ENCODE measurements around the gene TXNRD2.
A peak's percentile ranks its signal among the peaks of the same experiment; 100 is the strongest.
"Not testable (repeated sequence)": the region's sequence is repeated elsewhere in the genome, so short reads cannot be mapped to it uniquely, and the experiment has no call there.

The TXNRD2 gene

DNA sequence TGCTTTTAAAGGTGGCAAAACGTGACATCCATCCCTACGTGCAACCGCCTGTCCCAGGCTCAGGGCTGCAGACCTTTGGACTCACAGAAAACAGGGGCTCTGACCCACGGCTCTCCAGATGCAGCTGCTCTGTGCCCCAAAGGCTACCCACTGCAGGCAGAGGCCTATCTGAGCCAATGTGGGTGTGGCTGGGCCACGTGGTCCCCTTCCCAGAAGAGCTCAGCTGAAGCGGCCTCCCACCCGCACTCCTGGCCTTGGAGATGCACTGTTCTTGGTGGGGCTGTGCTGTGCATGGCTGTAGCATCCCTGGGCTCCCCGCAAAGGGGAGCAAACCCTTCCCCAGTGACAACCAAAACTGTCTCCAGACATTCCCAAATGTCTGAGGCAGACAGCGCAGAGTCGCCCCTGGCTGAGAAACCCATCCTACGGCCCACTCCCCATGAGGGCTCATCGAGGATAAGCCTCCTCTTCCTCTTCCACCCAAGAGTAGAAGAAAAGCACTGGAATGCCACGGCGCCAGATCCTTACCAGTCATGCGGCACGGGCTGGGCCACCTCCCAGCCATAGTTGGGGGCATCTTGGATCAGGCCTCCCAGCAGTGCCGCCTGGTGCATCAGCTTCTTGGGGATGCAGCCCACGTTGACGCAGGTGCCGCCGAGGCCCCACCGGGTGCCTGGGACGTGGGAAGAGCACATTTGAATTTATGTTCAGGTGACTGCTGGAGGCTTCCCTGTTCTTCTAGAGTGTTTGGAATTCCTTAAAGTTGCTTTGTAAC lies 23.1 kb downstream of the TXNRD2 start:
- DNase-seq = no peak

DNA sequence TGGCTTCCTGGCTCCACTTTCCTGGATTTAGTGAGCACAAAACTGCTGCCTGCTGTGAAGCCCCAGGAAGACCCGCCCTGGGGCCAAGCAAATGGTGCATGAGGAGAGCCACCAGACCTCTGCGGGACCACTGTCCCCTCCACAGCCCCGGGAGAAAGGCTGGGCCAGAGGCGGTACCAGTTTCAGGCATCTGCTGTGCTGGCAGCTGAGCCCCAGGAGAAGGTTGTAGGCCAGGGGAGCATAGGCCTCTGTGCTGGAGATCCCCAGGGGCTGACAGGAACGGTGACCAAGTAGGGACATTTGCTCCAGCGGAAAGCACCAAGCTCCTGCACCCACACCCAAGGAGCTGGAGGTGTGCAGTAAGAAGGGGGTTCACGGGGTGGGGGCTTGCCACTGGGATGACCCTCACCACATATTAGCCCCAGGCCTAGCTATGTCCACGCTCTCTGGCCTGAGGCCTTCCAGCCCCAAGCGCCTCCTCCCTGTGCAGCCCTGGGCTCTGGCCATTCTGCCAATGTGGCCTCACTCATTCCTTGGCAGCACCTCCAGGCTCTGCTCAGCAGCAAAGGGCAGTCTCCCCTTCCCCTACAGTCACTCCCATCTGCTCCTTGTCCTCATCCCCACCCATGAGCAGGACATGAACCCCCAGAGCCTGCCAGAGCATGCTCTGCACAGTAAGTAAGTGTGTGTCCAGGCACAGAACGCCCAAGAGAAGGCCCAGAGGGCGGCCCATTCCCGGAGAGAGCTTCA lies 24.1 kb downstream of the TXNRD2 start:
- no peak for DNase-seq

DNA sequence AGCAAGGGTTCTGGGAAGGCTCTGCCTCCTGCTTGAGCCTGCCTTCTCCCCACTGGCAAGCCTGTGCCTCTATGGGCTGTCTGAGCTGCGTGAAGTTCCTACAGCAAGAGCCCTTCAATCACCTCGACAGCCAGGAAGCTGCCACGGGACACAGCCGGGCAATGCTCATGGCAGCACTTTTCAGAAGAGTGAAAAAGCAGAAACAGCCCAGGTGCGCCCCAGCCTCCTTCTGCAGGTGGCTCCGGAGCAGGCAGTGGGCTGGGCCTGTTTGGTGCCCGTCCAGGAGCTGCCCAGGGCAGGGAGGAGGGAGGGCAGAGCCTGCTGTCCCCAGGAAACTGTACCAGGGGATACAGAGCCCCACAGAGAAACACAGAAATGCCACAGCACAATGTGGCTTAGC lies 24.7 kb downstream of the TXNRD2 start:
- DNase-seq = no peak

DNA sequence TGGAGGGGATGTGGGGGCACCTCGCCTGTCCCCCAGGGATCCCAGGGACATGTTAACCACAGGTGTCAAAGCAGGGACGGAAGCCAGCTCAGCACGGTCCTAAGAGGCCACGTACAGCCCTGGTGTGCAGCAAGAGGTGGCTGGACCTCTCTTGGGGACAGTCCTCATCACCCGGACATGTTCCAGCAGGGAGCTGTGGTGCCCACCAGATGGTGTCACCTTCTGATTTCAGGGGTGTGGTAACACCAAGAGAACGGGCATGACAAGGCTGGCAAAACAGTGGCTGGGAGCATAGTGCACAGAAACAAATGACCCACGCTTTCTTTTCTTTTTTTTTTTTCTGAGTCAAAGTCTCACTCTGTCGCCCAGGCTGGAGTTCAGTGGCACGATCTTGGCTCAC lies 25.6 kb downstream of the TXNRD2 start:
- no peak for DNase-seq

DNA sequence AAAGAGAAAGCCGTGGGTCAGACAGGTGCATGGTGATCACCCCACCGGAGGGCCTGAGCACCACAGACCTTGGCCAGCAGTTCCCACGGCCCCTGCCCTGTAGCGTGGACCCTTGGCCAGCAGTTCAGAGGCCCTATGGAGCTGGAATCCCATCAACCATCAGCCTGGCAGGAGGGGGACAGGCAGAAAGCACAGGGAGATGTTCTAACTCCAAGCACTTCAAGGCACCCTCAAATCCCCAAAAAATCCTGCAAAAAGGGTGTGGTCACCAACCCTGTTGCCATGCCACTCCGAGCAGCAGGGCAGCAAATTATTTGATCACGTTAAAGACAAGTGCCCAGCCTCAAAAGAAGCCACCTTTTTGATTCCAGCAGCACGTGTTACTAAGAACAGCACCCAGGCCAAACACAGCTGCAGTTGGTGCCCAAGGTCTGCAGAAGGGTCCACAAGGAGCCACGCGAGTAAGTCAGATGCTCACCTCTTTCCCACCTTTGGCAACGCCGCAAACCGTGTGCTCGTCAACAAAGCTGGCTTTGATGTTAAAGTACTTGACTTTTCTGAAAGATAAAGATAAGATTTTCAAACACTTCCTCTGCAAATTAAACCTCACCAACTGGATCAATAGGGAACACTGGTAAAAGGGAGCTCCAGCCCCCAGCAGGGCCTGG lies 26.2 kb downstream of the TXNRD2 start:
- DNase-seq = no peak

DNA sequence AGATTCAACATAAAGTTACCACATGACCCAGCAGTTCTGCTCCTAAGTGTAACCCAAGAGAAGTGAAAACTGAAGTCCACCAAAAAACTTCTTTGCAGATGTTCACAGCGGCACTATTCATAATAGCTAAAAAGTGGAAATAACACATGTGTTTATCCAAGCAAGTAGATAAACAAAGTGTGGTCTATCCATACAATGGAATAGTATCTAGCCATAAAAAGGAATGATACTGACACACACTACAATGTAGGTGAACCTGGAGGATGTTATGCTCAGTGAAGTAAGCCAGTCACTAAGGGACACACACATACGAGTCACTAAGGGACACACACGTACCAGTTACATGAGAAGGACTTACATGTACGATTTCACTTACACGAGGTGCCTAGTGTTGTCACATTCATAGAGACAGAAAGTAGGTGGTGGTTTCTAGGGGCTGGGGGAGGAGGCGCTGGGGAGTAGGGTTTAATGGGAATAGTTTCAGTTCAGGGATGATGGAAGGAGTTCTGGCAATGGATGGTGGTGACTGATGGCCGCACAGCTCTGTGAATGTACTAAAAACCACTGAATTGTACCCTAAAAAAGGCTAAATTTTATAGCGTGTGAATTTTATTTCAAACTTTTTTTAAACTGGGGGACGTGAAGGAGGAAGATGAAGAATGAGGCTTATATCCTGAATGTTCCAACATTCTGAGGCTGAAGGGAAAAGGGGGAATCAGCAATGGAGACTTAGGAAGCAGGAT lies 27.2 kb downstream of the TXNRD2 start:
- no peak for DNase-seq

DNA sequence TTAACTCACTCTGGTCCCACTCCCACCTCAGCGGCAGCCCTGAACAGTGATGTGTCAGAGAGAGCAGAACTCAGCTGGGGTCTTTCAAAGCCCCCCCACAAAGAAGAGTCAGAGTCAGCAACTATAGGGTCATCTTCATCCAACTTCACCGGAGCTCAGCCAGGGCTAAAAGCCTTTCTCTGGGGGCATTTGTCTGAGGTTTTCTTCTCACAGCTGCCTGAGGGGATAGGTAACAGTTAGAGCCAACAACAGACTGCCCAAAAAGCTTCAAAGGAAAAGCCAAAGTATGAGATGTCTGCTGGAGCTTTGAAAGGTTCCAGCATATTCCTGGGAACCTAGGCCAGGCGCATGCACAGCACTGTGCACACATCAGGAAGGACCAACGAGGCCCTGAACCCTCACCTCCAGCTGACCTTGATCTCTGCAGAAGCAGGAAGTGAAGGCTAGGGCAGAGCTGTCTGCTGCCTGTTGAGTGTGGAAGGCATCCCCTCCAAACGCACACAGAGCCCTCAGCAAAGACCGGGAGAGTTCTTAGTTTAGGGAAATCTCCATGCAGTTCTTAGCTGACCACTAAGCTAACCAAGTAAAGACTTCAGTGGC lies 28.2 kb downstream of the TXNRD2 start:
- DNase-seq = no peak

DNA sequence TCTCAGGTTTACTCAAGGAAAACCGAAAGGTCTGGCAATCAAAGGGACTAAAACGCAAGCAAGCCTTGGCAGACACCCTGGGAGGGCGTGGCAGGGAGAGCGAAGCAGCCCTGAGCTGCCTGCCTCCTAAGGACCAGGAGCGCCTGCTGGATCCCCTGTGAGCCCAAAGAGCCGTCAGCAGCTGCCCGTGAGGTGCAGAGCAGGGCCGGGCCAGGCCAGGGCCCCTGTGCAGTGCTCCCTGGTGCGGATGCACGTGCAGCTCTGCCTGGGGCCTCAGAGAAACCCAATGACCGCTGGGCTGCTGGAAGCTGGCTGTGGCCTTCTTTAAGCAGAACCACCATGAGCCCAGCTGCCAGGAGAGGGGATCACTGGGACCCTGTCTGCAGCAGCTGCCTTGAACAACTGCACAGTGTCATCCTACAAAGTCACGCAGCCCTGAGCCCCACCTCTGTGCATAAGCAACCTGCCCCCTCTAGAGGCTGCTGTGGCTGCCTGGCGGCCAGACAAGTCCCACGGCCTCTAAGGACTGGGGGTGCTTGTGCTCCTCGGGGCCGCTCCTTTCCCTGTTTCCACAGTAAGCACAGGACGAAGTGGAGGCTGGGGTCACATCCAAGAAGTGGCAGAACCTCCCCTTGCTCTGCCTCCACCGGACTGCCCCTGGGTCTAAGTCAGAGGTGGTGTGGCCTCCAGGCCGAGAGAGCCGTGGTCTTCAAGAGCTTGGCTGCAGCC lies 29.2 kb downstream of the TXNRD2 start:
- no peak for DNase-seq

DNA sequence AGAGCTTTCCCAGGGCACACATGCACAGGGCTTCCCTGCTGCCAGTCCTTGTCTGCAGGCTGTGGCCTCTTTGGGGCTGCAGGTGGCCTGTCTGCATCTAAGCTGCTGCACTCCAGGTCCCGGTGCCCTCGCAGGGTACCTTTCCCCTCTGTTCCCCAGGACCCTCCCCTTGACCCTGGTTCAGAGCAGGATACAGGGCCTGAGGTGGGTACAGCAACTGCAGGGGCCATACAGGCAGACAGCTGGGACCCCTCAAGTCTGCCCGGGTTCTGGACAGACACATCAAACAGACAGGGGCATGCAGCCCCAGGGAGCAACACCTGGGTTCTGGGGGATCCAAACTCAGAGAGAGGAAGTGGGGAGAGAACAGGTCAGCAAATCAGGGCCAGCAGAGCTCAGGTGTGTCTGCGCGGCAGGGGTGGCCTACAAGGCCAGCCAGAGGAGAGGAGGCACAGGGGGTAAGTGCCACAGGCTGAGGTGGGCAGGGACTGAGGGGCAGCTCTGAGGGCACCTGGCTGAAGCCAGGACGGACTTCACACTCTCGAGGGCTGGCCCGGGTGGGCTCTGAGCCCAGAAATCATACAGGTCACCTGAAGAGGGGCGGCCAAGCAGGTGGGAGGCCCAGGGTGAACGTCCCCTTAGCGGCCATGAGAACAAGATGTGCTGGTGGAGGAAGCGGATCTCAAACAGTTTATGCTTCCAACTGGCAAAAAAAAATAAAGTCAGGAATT lies 29.9 kb downstream of the TXNRD2 start:
- DNase-seq = no peak

DNA sequence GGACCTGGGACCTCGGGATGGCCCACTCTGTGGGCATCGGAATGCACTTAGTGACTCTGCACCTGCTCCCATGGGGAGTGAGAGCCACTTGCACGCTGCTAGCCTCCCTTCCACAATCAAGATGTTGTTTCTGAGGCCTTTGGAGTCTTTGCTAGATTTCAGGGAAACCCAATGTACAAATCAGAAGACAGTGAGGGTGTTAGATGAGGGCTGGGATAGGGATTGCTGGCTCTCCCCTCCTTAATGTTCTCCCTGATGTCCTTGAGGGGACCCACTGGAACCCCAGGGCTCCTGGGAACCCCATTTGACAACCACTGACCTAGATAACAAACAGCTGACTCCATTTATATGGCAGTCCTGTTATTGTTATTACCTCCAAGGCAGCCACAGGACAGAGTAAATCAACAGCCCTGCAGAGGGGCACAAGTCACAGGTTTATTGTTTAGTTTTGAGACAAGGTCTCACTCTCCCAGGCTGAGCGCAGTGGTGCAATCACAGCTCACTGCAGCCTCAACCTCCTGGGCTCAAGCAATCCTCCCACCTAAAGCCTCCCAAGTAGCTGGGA lies 31.4 kb downstream of the TXNRD2 start:
- no peak for DNase-seq

DNA sequence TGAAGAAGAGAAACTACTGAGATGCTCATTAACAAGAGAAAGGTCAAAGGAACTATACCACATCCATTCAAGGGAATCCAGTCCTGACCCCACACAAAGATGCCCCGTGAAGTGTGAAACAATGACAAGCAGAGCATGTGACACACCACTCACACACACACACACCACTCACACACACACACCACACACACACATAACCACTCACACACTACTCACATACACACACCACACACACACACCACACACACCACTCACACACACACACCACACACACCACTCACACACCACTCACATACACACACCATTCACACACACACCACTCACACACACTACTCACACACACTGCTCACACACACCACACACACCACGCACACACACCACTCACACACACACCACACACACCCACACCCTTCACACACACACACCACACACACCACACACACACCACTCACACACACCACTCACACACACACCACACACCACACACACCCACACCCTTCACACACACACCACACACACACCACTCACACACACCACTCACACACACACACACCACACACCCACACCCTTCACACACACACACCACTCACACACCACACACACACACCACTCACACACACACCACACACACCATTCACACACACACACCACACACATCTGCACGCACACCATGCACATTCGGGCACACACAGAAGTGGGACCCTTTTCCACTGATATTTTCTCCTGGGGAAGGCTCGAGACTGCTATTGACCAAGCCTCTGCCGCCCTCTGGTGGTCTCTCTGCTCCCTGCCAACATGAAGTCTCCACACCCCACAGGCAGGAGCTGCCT lies 32.1 kb downstream of the TXNRD2 start:
- peak; percentile 63 for DNase-seq

DNA sequence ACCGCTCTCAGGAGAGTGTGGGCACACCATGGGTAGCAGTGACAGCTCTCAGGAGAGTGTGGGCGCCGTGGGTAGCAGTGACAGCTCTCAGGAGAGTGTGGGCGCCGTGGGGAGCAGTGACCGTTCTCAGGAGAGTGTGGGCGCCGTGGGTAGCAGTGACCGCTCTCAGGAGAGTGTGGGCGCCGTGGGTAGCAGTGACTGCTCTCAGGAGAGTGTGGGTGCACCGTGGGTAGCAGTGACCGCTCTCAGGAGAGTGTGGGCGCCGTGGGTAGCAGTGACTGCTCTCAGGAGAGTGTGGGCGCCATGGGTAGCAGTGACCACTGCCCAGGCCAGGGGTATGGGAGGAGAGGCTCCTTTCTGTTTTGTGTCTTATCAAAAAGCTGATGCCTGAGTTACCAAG lies 33.7 kb downstream of the TXNRD2 start:
- DNase-seq = not testable (repeated sequence)

DNA sequence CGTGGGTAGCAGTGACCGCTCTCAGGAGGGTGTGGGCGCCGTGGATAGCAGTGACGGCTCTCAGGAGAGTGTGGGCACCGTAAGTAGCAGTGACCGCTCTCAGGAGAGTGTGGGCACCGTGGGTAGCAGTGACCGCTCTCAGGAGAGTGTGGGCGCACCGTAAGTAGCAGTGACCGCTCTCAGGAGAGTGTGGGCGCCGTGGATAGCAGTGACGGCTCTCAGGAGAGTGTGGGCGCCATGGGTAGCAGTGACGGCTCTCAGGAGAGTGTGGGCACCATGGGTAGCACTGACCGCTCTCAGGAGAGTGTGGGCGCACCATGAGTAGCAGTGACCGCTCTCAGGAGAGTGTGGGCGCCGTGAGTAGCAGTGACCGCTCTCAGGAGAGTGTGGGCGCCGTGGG lies 34.8 kb downstream of the TXNRD2 start:
- not testable (repeated sequence) for DNase-seq

DNA sequence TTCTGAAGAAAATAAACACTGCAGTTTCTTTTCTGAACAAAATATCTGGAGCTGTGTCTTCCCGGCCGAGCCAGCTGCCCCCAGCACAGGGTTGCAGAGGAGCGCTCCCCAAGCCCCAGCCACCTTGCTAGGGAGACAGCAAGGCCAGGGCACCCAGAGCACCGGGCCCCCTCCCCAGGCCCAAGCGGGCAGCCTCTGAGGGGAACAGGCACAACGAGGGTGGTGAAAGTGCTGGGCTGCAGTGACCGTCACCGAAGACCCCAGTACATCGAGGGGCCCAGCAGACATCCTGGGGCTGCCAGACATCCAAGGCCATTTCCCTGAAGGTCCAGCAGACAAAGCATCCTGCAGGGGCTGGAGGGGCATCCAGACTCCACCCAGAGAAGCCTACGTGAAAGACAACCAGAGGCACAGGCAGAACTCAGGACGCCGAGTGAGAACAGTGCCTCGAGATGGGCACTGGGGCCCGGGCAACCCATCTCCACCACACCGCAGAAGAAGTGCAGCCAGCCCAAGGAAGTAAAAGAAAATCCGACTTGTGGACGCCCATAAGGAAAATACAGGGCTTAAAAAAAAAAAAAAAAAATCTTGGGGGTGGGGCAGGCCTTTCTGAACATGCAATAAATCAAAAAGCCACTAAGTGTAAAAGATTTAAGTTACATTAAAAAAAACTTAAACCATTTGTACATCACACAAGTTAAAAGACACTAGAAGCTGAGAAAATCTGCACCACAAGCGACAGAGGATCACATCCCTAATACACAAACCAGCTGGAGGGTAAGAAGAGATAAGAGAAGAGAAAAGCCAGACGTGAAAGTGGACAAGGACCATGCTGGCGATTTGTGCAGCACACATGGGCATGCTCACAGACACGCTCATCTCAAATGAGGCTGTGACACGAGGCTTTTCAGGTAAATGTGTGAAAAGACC lies 36.0 kb downstream of the TXNRD2 start:
- DNase-seq = no peak

DNA sequence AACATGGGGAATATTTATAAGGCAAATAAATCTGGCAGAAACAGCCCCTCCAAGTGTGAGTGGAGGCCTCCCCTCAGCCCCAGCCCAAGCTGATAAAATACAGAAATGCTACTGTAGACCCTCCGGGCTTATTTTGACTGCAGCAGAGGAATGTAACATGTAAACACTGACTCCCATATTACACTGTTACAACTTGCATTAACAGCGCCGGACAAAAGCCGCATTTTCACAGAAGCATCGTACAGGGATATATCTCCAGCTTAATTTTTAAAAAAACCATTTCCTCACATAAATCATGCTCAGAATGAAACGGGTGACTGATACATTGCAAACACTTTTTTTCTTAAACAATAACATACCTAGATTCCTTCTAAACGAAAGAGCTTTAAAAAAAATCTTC lies 36.7 kb downstream of the TXNRD2 start:
- DNase-seq = no peak

DNA sequence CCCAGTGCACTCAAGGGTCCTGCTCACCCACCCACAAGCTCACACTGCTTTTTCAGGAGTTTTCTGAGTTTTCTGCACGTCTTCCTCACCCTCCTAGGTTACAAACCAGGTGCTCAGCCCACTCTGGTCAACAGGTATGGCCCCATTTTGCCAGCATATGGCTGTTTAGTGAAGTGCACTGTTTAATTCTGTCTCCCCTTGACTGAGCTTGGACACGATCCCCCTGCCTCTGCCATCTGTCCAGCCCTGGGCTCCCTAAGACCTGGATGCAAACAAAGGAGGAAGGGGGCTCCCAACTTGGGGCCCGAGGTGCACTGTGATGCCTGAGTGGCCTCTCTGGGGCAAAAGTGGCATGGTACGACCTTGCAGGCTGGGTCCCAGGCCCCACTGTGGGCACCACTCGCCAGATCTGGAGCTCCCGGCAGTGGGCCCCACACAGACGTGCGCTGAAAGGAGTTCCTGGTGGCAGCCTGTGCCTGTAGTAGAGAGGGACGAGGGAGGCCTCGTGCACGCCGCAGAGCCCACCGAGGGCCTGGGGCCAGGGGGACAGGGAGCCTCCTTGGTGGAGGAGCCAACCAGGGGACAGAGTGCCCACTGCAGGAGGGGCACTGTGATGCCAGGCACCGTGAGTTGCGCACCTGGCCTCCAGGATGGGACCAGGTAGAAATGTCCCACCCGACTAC lies 37.3 kb downstream of the TXNRD2 start:
- DNase-seq = no peak

DNA sequence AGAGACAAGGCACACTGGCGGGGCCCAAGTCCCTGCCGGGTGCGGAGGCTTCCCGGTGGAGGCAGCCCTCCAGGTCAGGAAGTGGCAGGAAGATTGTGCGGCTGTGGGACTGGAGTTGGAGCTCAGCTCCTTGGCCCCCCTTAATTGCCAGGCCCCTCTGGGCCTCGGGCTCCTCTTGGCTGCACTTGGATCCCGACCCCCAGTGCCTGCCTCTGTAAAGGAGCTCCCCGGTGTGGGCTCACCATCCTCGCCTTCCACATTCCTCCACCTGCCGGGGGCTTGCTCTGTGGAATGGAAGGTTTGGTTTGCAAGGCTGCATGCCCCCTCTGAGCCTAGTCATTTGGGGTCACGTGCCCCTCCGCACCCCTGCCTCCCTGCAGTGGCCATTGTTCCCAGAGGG lies 38.1 kb downstream of the TXNRD2 start:
- DNase-seq = no peak

DNA sequence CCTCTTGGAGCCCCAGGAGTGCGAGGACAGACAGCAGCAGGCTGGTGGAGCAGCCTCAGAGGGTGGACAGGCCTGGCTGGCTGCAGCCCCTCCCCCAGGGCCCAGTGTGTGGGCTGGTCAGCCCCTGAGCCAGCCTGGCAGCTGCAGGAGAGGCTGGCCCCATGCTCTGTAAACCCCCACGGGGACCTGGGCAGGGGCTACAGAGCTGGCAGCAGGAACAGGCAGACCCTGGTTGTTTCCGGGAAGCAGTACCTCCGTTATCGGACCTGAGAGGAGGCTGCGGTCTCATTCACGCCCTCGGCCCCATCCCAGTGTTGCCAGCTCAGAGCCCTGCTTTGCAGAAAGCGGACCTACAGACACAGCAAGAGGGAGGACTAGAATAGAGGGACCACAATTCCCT lies 38.6 kb downstream of the TXNRD2 start:
- DNase-seq = no peak
